Measurements from ENCODE around the gene FRMD5.

FRMD5 gene

DNA sequence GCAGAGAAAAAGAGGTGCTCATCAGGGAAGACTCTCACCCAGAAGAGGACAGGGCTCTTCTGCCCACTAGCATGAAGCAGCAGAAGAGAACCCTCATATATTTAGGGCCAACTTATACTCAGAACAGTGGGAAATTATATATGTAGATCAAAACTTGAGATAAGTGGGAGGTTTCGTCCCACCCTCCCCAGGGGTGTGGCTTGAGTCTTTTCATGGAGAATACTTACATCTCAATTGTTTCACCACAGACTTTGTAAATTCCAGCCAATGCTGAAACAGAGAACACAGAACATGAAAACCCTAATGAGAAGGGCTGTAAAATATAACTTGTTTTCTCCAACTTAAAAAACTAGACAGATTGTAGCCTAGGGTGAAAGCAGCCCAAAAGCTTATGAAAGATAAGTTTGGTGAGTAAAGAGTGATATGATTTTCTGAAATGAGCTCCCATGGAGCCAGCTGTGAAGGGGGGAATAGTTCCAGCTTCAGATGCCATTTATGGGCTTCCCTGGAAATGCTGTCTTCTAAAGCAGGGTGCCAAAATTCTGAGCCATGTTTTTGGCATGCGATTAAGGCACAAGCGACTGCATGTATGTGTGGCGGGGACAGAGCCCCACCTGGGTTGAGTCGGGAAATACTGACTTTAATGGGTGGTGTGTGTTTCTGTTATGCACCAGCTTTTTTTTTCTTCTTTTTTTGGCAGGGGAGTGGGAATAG lies 275.4 kb downstream of the FRMD5 start:
- no peak for DNase-seq

DNA sequence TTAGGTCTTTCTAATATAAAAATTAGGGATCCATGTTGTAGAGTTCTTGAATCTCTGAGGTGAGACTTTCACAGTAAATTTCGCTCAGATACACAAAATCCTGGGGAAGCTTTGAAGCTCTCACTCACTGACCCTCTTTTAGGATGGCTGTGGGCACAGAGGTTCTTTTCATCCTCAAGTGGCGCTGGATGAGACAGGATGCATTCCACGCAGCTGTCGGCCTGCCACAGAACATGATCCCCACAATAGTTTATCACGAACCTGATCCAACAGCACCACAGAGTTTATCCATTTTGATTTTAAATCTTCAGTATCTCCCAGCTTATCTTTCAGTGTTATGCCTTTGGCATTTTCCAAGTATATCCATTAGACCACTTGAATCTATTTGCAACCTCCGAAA lies 276.4 kb downstream of the FRMD5 start:
- DNase-seq, result no peak

DNA sequence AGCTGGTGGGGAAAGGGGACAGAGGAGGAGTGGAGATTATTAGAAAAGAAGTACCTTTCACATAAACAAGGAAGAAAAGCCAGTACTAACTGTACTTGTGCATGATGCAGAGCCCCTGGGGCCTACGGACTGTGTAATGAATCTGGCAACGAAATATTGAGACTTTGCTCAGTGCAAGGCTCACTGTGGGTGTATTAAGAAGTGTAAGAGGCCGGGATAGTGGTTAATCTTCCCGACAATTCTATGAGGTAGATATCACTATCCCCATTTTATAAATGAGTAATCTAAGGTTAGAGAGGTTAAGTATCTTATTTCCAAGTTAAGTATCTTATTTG lies 278.8 kb downstream of the FRMD5 start:
- DNase-seq, result no peak

- DNase-seq, result no peak
Observed at GRCh38 chr15:43915631-43916325, 279.3 kb downstream of the FRMD5 start.

- no peak for DNase-seq
Observed at GRCh38 chr15:43913941-43914340, 281.1 kb downstream of the FRMD5 start.

GRCh38 chr15:43913026-43913780 lies 281.9 kb downstream of the FRMD5 start:
- DNase-seq, result no peak

DNA sequence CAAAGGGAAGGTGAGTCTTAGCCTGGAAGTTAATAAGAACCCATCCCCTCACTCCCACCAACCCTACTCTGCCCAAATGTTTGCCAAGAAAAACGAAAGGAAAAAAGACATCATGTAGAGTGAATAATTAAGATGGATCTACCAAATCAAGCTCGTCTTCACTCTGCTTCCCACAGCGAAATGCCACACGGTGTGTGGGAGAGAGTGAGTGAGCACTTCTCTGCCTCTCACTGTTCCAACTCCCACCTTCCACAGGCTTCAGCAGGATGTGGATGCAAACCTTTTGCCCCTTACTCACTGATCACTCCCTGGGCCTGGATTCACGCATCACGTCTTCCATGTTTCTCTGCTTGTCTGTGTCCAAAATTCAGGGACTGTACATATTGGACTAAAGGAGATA lies 282.9 kb downstream of the FRMD5 start:
- no peak for DNase-seq

GRCh38 chr15:43911235-43911781 lies 283.8 kb downstream of the FRMD5 start:
- DNase-seq, result no peak

DNA sequence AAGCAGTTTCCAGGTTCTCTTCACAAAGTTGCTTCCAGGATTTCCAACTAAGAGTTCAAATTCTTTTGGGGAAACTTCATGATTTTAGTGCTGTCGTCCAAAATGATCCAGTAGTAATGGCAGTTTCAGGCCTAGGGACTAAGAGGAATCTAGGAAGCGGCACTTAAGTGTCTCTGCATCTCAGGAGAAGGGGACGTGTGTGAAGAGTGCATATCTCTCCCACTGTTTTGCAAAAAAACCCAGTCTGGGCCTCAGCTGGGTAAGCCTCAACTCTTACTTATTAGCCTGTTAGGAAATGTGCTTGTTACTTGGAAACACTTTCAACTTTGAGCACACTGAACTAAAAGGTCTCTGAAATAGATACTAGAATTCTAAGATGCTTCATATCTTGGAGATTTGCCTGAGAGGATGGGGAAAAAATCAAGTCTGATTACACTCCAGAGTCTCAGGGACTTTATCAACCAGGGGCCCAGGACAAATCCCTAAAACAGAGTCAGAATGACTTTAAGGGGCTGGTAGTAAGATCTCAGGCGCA lies 286.5 kb downstream of the FRMD5 start:
- no peak for DNase-seq

DNA sequence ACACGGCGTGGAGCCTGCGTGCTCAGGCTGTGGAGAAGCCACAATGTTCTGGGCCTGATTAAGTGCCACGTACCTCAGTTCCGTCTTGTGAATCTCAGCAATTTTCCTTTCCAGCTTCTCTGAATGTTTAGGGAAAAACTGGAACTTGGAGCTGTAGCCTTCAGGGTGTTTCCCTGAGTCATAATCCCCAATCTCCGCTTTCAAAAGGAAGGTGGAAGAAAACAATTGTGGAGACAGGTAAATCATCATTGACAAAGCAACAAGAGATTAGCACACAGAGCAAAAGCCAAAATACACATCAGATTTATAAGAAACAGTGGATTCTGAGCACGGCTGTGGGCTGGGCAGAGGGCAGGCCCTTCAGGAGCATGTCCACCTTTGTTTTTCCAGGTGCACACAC lies 289.3 kb downstream of the FRMD5 start:
- DNase-seq, result no peak

DNA sequence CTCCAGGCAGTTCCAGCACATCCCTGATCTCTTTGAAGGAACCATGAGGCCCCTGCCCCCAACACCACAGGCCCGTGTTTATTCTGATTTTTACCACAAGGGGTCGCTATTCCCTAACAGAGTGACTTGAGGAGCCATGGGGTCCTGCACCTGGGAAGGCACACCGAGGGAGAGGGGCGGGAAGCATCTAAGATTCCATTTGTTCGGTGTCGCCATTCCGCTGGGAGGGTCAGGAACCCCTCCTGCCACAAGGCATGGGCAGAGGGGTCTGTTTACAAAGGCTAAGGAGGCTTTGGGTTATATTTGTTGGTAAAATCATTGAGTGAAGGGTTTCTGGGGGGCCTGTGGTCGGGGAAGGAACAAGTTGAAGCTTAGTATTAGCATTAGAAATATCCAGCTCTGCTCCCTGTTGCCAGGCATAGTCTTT lies 291.2 kb downstream of the FRMD5 start:
- DNase-seq, result peak; percentile 54 to 69

- DNase-seq, result no peak
Observed at GRCh38 chr15:43901495-43901894, 293.6 kb downstream of the FRMD5 start.

DNA sequence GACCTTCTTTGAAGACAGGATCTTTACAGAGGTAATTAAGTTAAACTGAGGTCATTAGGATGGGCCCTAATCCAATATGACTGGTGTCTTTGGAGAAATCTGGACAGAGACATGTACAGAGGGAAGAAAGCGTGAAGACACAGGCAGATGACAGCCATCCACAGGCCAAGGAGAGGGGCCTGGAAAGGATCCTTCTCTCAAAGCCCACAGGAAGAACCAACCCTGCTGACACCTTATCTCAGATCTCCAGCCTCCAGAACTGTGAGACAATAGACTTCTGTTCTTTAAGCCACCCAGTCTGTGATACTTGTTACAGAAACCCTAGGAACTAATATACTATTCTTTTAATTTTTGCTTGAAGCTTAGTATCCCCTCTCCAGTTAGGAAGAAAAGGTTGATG lies 294.1 kb downstream of the FRMD5 start:
- no peak for DNase-seq

DNA sequence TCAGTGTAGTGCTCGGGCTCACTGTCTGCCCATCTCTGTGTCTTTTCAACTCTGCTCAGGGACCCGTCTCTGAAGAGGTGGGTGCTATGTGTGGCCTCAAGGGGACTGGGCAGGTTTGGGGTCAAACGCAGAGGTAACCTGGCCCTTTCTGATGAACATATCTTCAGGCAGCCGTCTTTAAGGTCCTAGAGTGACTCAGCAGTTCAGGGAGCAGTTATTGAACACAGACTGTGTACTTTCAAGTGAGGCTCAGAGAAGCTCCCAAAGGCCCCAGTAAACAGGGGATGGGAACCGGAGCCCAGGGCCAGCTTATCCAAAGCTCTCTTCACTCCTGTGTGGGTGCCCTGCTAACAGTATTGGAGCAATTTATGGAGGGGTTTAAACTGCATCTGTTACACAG lies 295.1 kb downstream of the FRMD5 start:
- DNase-seq, result no peak

- no peak for DNase-seq
Observed at GRCh38 chr15:43898891-43899290, 296.2 kb downstream of the FRMD5 start.

DNA sequence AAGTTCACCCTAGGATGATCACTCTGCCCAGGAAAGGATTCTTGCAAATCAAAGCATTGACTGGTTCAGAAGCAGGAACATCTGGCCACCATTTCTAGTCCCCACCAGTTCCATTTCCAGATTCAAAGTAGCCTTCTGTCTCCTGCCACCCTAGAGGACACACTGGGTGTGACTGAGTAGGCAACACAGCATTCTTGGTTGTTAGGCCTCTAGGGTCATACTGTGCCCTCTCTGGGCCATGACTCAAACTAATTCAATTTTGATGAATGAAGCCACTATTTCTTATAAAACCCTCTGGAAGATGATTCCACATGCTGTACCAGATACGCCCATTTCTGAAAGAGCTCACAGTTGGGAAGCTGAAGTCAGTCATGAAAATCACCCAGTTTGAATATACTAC lies 298.5 kb downstream of the FRMD5 start:
- DNase-seq, result no peak

DNA sequence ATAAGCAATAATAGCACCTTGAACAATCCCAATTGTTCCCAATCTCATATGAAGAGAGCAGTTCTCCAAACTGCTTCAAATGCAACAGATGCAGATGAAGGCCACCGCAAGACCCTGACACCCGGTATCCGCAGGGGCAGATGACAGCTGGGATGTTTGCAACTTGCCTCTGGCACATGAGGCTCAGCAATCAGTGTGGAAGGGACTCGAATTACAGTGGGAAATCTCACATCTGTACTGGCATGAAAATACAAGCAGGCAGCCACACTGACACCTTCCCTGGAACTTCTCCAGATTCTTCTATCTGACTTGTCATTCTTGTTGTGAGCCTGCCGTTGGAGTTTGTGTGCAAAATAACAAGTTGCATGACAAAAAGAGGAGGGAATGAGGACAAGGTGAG lies 299.5 kb downstream of the FRMD5 start:
- no peak for DNase-seq

DNA sequence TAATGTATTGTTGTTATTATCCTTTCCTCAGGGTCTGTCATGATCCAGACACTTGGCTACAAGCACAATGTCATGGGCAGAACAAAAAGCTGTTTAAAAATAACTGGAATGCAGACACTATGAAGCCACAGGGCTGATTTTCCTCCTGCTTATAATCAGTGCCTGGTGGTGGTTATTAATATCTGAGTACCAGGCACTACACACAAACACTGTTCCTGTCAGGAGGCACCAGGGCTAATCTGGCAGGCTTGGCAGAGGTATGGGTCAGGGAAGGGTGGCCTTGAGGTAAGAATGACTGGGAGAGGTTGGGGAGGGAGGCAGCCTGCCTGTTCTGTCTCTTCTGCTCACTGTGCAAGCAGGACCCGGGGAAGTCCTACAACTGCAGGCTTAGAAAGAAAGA lies 301.1 kb downstream of the FRMD5 start:
- DNase-seq, result no peak

GRCh38 chr15:43889042-43889441 lies 306.0 kb downstream of the FRMD5 start:
- no peak for DNase-seq

DNA sequence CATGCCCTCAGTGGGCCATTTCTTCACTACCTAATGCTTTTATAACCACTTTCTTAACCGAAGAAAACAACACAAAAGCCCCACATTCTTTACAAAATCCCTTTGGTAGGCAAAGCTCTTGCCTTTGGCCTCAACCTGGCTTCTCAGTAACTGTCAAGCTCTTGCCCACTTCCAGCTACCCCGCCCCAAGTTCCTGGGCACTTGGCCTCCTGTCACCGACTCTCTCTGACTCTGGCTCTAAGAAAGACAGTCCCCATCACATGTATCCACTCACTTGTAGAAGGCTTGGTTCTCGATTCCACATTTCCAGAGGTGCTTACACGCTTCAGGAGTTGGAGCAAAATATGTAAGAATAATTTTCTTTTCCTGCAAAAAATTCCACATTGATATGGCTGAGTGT lies 307.2 kb downstream of the FRMD5 start:
- no peak for DNase-seq

DNA sequence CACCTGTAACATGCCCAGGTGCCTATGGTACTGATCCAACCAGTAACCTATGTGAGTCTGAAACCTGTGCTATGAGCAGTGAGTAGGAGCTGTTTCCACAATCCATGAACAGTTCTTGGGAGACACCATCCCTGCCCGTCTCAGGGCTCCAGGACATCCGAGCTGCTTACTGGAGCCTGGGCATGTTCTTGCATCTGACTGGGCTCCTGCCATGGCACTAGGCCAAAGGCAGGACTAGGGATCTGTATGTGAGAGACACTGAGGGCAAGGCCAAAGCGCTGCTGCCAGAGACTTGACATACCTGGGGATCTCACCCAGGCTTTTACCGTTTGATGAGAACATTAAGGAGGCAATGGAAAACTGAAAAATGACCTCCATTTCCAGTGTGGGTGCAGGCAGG lies 308.5 kb downstream of the FRMD5 start:
- no peak for DNase-seq

- no peak for DNase-seq
Observed at GRCh38 chr15:43883571-43883970, 311.5 kb downstream of the FRMD5 start.

DNA sequence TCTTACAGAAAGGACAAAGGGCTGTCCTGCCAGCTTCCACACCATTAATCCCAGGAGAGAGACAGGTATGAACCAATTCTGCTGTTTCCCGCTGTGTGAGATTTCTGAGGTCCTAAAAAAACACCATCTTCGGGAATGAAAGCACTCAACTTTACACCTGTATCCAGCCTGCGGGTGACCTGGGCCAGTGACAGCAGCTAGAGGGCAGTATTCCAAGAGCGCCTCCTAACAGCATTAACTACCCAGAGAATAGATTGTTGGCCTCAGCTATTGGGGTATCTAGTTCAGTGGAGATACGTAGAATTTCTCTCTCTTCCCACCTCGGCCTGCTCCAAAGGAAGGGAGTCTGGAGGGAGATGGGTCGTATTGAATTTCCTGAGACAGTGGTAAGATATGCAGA lies 313.1 kb downstream of the FRMD5 start:
- DNase-seq, result no peak

- no peak for DNase-seq
Observed at GRCh38 chr15:43881245-43881644, 313.8 kb downstream of the FRMD5 start.

All from SHP77 (cell line).